Ishikawa (cell line): ENCODE measurements around the gene PRDM16.

Experiments
- EGR1 ChIP-seq: IDR thresholded peaks from 2 replicates; pipeline ENCODE4 v1.6.1; 2012
- EP300 ChIP-seq: IDR thresholded peaks from 2 replicates; pipeline ENCODE4 v1.6.1; 2012; ENCODE audit warnings: borderline replicate concordance
- FOXM1 ChIP-seq: IDR thresholded peaks from 2 replicates; pipeline ENCODE4 v1.6.1; 2012; ENCODE audit warnings: low read depth, borderline replicate concordance
- MAX ChIP-seq: IDR thresholded peaks from 2 replicates; pipeline ENCODE4 v1.6.1; 2012
- NFIC ChIP-seq: IDR thresholded peaks from 2 replicates; pipeline ENCODE4 v1.6.1; 2012
- RAD21 ChIP-seq: IDR thresholded peaks from 2 replicates; pipeline ENCODE4 v1.6.1; 2012; ENCODE audit warnings: low read depth
- REST ChIP-seq: IDR thresholded peaks from 2 replicates; pipeline ENCODE4 v1.6.1; 2012; ENCODE audit warnings: low read depth, mild to moderate bottlenecking
- TAF1 ChIP-seq: IDR thresholded peaks from 2 replicates; pipeline ENCODE4 v1.6.1; 2012; ENCODE audit warnings: low read depth, mild to moderate bottlenecking
- TCF12 ChIP-seq: IDR thresholded peaks from 2 replicates; pipeline ENCODE4 v1.6.1; 2012; ENCODE audit warnings: low read depth
- TEAD4 ChIP-seq: IDR thresholded peaks from 2 replicates; pipeline ENCODE4 v1.6.1; 2012
- YY1 ChIP-seq: IDR thresholded peaks from 2 replicates; pipeline ENCODE4 v1.6.1; 2012; ENCODE audit warnings: low read depth

- TF ChIP-seq MAX (no peak), YY1 (no peak), TCF12 (no peak), NFIC (no peak), EGR1 (no peak), REST (no peak), TEAD4 (no peak), EP300 (no peak), TAF1 (no peak), RAD21 (no peak), FOXM1 (no peak)
Measured at GRCh38 chr1:3369446-3370076, 300.6 kb downstream of the PRDM16 start.
